OCI-LY3 (cell line): ENCODE data around the gene ZNF19.

Experiments
- CTCF ChIP-seq: fragments of 200-600, 300-600 bp; sonication (generic); IDR thresholded peaks from 2 replicates; pipeline ENCODE4 v1.5.1; 2014; ENCODE audit warnings: antibody characterized with exemption, low read length, low read depth
- EZH2phosphoT487 ChIP-seq: fragments of 200-600 bp; shearing (Covaris generic); IDR thresholded peaks from 2 replicates; pipeline ENCODE4 v1.6.1; 2018; ENCODE audit warnings: antibody characterized with exemption, mixed run types, low read depth

GRCh38 chr16:71474864-71475263 is 14.3 kb downstream of the ZNF19 start:
- TF ChIP-seq CTCF, result no peak
- no peak for TF ChIP-seq EZH2phosphoT487
